ENCODE measurements around the gene COMT.

GRCh38 chr22:19982991-19983578 lies 41.5 kb downstream of the COMT start:
- TF ChIP-seq CTCF (conservative IDR thresholded peaks at IDR 0.05; ENCODE audit: low read depth, low read length) (no peak), MAZ (IDR thresholded peaks at IDR 0.05; ENCODE audit: borderline replicate concordance, low read depth, low read length) (no peak), RCOR1 (IDR thresholded peaks at IDR 0.05; ENCODE audit: insufficient replicate concordance, low read length) (no peak), POLR2A (IDR thresholded peaks at IDR 0.05; ENCODE audit: low read depth, low read length) (no peak), MXI1 (IDR thresholded peaks at IDR 0.05; ENCODE audit: borderline replicate concordance, low read depth, low read length) (no peak), MAFK (IDR thresholded peaks at IDR 0.05; ENCODE audit: low read depth, low read length) (no peak), BHLHE40 (IDR thresholded peaks at IDR 0.05; ENCODE audit: low read depth, low read length) (no peak), RFX5 (IDR thresholded peaks at IDR 0.05; ENCODE audit: low read depth, low read length) (no peak), RAD21 (IDR thresholded peaks at IDR 0.05; ENCODE audit: low read length) (no peak), USF2 (IDR thresholded peaks at IDR 0.05; ENCODE audit: low read depth, low read length) (no peak), SMC3 (IDR thresholded peaks at IDR 0.05; ENCODE audit: low read depth, low read length) (no peak), CEBPB (IDR thresholded peaks at IDR 0.05; ENCODE audit: low read depth, low read length) (no peak), FOS (IDR thresholded peaks at IDR 0.05; ENCODE audit: low read depth, low read length) (no peak)
